ENCODE results near the gene CD14. TPM values are rescaled to one million over a fixed set of nuclear protein-coding genes. Genes with fewer than 3 reads are reported as not detected.

CD14 gene
- total and polyA plus RNA-seq, 2 experiments from 2014 or later = 2.1 to 6.1 TPM

GRCh38 chr5:140632366-140633020 lies 482 bp downstream of the CD14 start:
- peak overlapping the region; percentile 89 for H3K4me2 ChIP-seq (ENCODE audit: unreplicated experiment)
- H3K27me3 ChIP-seq (replicated peaks; ENCODE audit: insufficient read depth) = no peaks in the 10 kb centered on the region
- no peaks in the 10 kb centered on the region for H3K79me2 ChIP-seq (ENCODE audit: insufficient read depth)
- H2AFZ ChIP-seq = peak overlapping the region; percentile 87
- no peaks in the 10 kb centered on the region for H3K9me2 ChIP-seq (ENCODE audit: insufficient read depth)
- no peaks in the 10 kb centered on the region for H3K36me3 ChIP-seq (ENCODE audit: low read depth)
- in situ Hi-C loops (cut with MboI) = no loop called here
- peak; percentile 73 for DNase-seq
- H3K4me1 ChIP-seq (ENCODE audit: insufficient read depth) = peaks cover 12% of the 10 kb centered on the region
- peaks cover 18% of the 10 kb centered on the region; the same call in 1 of the 2 replicates for H3F3A ChIP-seq (ENCODE audit: insufficient read depth)
- 1 to 2% methylated on average over 48 to 49 of the region's 51 CpGs for WGBS, 2 experiments (ENCODE audit: low coverage in 1 of 2, low lambda C conversion rate in 2 of 2, missing lambda C conversion rate in 2 of 2)
- peak overlapping the region; percentile 22; the same call in 1 of the 2 replicates for H3K27ac ChIP-seq
- H4K20me1 ChIP-seq (ENCODE audit: insufficient read depth) = no peaks in the 10 kb centered on the region
- peak overlapping the region; percentile 58 for H3K9ac ChIP-seq
- TF ChIP-seq EZH2 (IDR thresholded peaks at IDR 0.05; ENCODE audit: insufficient read depth, poor library complexity, severe bottlenecking) (no peak), EZH2phosphoT487 (IDR thresholded peaks at IDR 0.05; ENCODE audit: insufficient read depth, low read depth) (no peak)
- H3K4me3 ChIP-seq = peak overlapping the region; percentile 69
- H3K9me3 ChIP-seq (ENCODE audit: low read depth) = no peaks in the 10 kb centered on the region

GRCh38 chr5:140631831-140632365 lies 1.1 kb downstream of the CD14 start:
- in situ Hi-C loops (cut with MboI) = no loop called here
- no peaks in the 10 kb centered on the region for H4K20me1 ChIP-seq (ENCODE audit: insufficient read depth)
- H3K4me1 ChIP-seq (ENCODE audit: insufficient read depth) = peaks cover 12% of the 10 kb centered on the region
- no peaks in the 10 kb centered on the region for H3K27me3 ChIP-seq (replicated peaks; ENCODE audit: insufficient read depth)
- no peaks in the 10 kb centered on the region for H3K79me2 ChIP-seq (ENCODE audit: insufficient read depth)
- H3K36me3 ChIP-seq (ENCODE audit: low read depth) = no peaks in the 10 kb centered on the region
- no peak overlapping the region for H3K27ac ChIP-seq
- no peak for DNase-seq
- H3K9me3 ChIP-seq (ENCODE audit: low read depth) = no peaks in the 10 kb centered on the region
- peak overlapping the region; percentile 87 for H2AFZ ChIP-seq
- peaks cover 18% of the 10 kb centered on the region; the same call in 1 of the 2 replicates for H3F3A ChIP-seq (ENCODE audit: insufficient read depth)
- H3K9ac ChIP-seq = peak overlapping the region; percentile 58; the same call in 1 of the 2 replicates
- peak overlapping the region; percentile 69 for H3K4me3 ChIP-seq
- H3K9me2 ChIP-seq (ENCODE audit: insufficient read depth) = no peaks in the 10 kb centered on the region
- H3K4me2 ChIP-seq (ENCODE audit: unreplicated experiment) = peak overlapping the region; percentile 89
- TF ChIP-seq EZH2phosphoT487 (IDR thresholded peaks at IDR 0.05; ENCODE audit: insufficient read depth, low read depth) (no peak), EZH2 (IDR thresholded peaks at IDR 0.05; ENCODE audit: insufficient read depth, poor library complexity, severe bottlenecking) (no peak)
- 24 to 26% methylated on average over 35 to 36 of the region's 36 CpGs for WGBS, 2 experiments (ENCODE audit: low coverage in 1 of 2, low lambda C conversion rate in 2 of 2, missing lambda C conversion rate in 2 of 2)

- Histone ChIP-seq H3F3A (ENCODE audit: insufficient read depth) (peaks cover 18% of the 10 kb centered on the region; the same call in 1 of the 2 replicates), H3K27ac (no peak overlapping the region), H3K4me1 (ENCODE audit: insufficient read depth) (peaks cover 12% of the 10 kb centered on the region), H3K27me3 (replicated peaks; ENCODE audit: insufficient read depth) (no peaks in the 10 kb centered on the region), H3K4me3 (no peak overlapping the region), H3K9me3 (ENCODE audit: low read depth) (no peaks in the 10 kb centered on the region), H4K20me1 (ENCODE audit: insufficient read depth) (no peaks in the 10 kb centered on the region), H3K4me2 (ENCODE audit: unreplicated experiment) (no peak overlapping the region), H3K36me3 (ENCODE audit: low read depth) (no peaks in the 10 kb centered on the region), H3K9ac (no peak overlapping the region), H3K9me2 (ENCODE audit: insufficient read depth) (no peaks in the 10 kb centered on the region), H3K79me2 (ENCODE audit: insufficient read depth) (no peaks in the 10 kb centered on the region), H2AFZ (no peak overlapping the region)
- TF ChIP-seq EZH2 (IDR thresholded peaks at IDR 0.05; ENCODE audit: insufficient read depth, poor library complexity, severe bottlenecking) (no peak), EZH2phosphoT487 (IDR thresholded peaks at IDR 0.05; ENCODE audit: insufficient read depth, low read depth) (no peak)
- 83 to 89% methylated on average over 4 of the region's 4 CpGs for whole genome bisulfite sequencing, 2 experiments (ENCODE audit: low coverage in 1 of 2, low lambda C conversion rate in 2 of 2, missing lambda C conversion rate in 2 of 2)
- DNase-seq = no peak
- in situ Hi-C loops (cut with MboI) = no loop called here
These were observed 1.9 kb downstream of the CD14 start for GRCh38 chr5:140631036-140631417.

- DNase-seq = peak; percentile 58
These were observed 2.5 kb downstream of the CD14 start for GRCh38 chr5:140630292-140631035.

More at GRCh38 chr5:140630292-140631035, 2.5 kb downstream of the CD14 start:
- 36 to 46% methylated on average over 2 of the region's 2 CpGs for WGBS, 2 experiments (ENCODE audit: low coverage in 1 of 2, low lambda C conversion rate in 2 of 2, missing lambda C conversion rate in 2 of 2)
- peaks cover 12% of the 10 kb centered on the region for H3K4me1 ChIP-seq (ENCODE audit: insufficient read depth)
- H3F3A ChIP-seq (ENCODE audit: insufficient read depth) = peaks cover 18% of the 10 kb centered on the region; the same call in 1 of the 2 replicates
- H3K9ac ChIP-seq = no peak overlapping the region
- no peak overlapping the region for H3K4me3 ChIP-seq
- H4K20me1 ChIP-seq (ENCODE audit: insufficient read depth) = no peaks in the 10 kb centered on the region
- H3K27me3 ChIP-seq (replicated peaks; ENCODE audit: insufficient read depth) = no peaks in the 10 kb centered on the region
- no peak overlapping the region for H3K4me2 ChIP-seq (ENCODE audit: unreplicated experiment)
- no peaks in the 10 kb centered on the region for H3K79me2 ChIP-seq (ENCODE audit: insufficient read depth)
- H2AFZ ChIP-seq = no peak overlapping the region
- H3K9me2 ChIP-seq (ENCODE audit: insufficient read depth) = no peaks in the 10 kb centered on the region
- TF ChIP-seq EZH2 (IDR thresholded peaks at IDR 0.05; ENCODE audit: insufficient read depth, poor library complexity, severe bottlenecking) (no peak), EZH2phosphoT487 (IDR thresholded peaks at IDR 0.05; ENCODE audit: insufficient read depth, low read depth) (no peak)
- no peaks in the 10 kb centered on the region for H3K36me3 ChIP-seq (ENCODE audit: low read depth)
- in situ Hi-C loops (cut with MboI) = no loop called here
- no peaks in the 10 kb centered on the region for H3K9me3 ChIP-seq (ENCODE audit: low read depth)
- no peak overlapping the region for H3K27ac ChIP-seq
